Smooth muscle cell (in vitro differentiated cells): ENCODE data around the gene SCRN2. TPM values are rescaled to one million over a fixed set of nuclear protein-coding genes. Genes with fewer than 3 reads are reported as not detected.

ENCODE experiments used
- DNase-seq: peaks from one replicate; lab custom pipeline; 2025; ENCODE audit not compliant: unreplicated experiment; lab: John Stamatoyannopoulos, UW
- H2AFZ ChIP-seq: fragments of 200-600 bp; sonication (generic); 2 replicates; pipeline ENCODE4 v1.6.0; 2016; ENCODE audit warnings: antibody characterized with exemption, low read depth, mild to moderate bottlenecking
- H3F3A ChIP-seq: fragments of 200-600 bp; sonication (generic); 2 replicates; pipeline ENCODE4 v1.6.0; 2017; ENCODE audit warnings: antibody characterized with exemption, low read depth
- H3K27ac ChIP-seq: fragments of 200-600 bp; sonication (generic); 2 replicates; pipeline ENCODE4 v1.5.1; 2016; ENCODE audit warnings: low read depth, mild to moderate bottlenecking
- H3K27me3 ChIP-seq: fragments of 200-600 bp; sonication (generic); 2 replicates; pipeline ENCODE4 v1.6.1; 2016; ENCODE audit warnings: low read depth, mild to moderate bottlenecking
- H3K36me3 ChIP-seq: fragments of 200-600 bp; sonication (generic); 2 replicates; pipeline ENCODE4 v1.5.1; 2016; ENCODE audit warnings: low read depth
- H3K4me1 ChIP-seq: fragments of 200-600 bp; sonication (generic); 2 replicates; pipeline ENCODE4 v1.5.1; 2016; ENCODE audit warnings: low read depth
- H3K4me2 ChIP-seq: fragments of 200-600 bp; sonication (generic); 2 replicates; pipeline ENCODE4 v1.6.0; 2016; ENCODE audit warnings: mild to moderate bottlenecking
- H3K4me3 ChIP-seq: fragments of 200-600 bp; sonication (generic); 2 replicates; pipeline ENCODE4 v1.5.1; 2016; ENCODE audit warnings: mild to moderate bottlenecking
- H3K79me2 ChIP-seq: fragments of 200-600 bp; sonication (generic); 2 replicates; pipeline ENCODE4 v1.6.0; 2016; ENCODE audit warnings: low read depth, mild to moderate bottlenecking
- H3K9ac ChIP-seq: fragments of 200-600 bp; sonication (generic); 2 replicates; pipeline ENCODE4 v1.6.0; 2016; ENCODE audit warnings: low read depth
- H3K9me3 ChIP-seq: fragments of 200-600 bp; sonication (generic); replicated peaks from 2 replicates; pipeline ENCODE4 v1.5.1; 2016; ENCODE audit warnings: low read depth
- H4K20me1 ChIP-seq: fragments of 200-600 bp; sonication (generic); 2 replicates; pipeline ENCODE4 v1.6.0; 2016; ENCODE audit warnings: low read depth
- CTCF ChIP-seq: fragments of 200-600 bp; sonication (generic); IDR thresholded peaks from 2 replicates; pipeline ENCODE4 v1.5.1; 2017; ENCODE audit warnings: borderline replicate concordance, mild to moderate bottlenecking, antibody characterized with exemption; ENCODE audit not compliant: insufficient read depth, poor library complexity, severe bottlenecking
- WGBS: methylation state at CpG from one replicate; pipeline ENCODE4 v1.1.7; 2016; ENCODE audit warnings: low lambda C conversion rate; 5-methylcytosine and 5-hydroxymethylcytosine counted together
- polyA plus RNA-seq: library from polyadenylated mRNA; unstranded; fragments of >200 nt; fragmentation: Nextera tagmentation; extraction: Ambion mirVana; gene quantifications from 2 replicates; pipeline ENCODE4 v1.2.1, GENCODE V29; 2016
- total RNA-seq: library from RNA; depleted of rRNA; stranded (reverse); fragments of >200 nt; gene quantifications from 2 replicates; pipeline ENCODE4 v1.2.3, GENCODE V29; 2014

Gene SCRN2
- total and polyA plus RNA-seq, 2 experiments from 2014 or later: 16.0 to 49.4 TPM

DNA sequence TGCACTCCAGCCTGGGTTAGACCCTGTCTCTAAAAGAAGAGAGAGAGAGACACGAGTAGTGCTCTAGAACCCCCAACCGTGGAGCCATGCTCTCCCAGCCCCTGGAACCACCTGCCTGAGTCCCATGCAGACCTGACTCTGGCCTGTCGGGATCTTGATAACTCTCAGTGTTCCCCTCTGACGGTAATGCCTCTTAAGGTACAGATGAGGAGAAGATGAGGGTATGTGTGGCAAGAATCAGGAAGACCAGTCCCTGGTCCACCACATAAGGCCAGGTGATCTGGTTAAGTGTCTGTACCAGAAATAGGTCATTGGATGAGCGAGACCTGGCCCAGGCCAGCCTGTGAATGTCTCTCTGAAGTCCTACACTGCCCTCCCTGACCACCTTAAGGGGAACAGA lies 37.9 kb downstream of the SCRN2 start:
- 65% methylated on average over 5 of the region's 5 CpGs for WGBS
- Histone ChIP-seq H4K20me1 (no peaks in the 10 kb centered on the region), H3K27me3 (peaks cover 15% of the 10 kb centered on the region), H3K4me2 (no peak overlapping the region), H3K4me1 (no peaks in the 10 kb centered on the region), H3K9me3 (no peaks in the 10 kb centered on the region), H3K79me2 (no peaks in the 10 kb centered on the region), H3K4me3 (no peak overlapping the region), H2AFZ (no peak overlapping the region), H3K9ac (no peak overlapping the region), H3K36me3 (no peaks in the 10 kb centered on the region), H3K27ac (no peak overlapping the region), H3F3A (no peaks in the 10 kb centered on the region)
- no peak for TF ChIP-seq CTCF
- DNase-seq: no peak

DNA sequence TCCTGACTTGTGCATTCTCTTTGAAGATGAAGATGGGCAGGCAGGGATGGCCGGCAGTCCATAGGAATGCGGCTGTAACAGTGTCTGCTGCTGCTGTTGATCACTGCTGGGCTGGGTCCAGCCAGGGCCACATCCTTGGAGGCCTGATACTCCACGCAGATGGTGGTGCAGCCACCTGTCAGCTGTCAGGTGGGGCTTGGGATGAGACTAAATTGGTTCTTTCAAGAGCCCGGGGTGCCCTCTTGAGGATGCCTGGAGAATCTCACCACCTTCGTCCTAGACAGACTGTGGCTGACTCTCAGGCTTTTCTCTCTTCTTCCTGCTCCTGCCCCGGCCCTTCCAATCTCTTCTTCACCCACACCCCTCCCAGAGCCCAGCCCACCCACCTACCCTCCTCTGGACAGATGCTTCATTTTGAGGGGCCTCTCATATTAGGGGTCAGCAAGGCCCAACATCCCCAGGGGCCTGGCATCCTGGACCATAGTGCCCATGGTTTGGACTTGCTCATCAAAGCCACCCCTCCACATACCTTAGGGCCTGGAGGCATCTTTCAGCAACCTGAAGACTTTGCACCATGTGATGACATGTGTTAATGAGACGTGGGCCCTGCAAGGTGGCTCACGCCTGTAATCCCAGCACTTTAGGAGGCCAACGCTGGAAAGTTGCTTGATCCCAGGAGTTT lies 38.6 kb downstream of the SCRN2 start:
- peak; percentile 36 for TF ChIP-seq CTCF
- Histone ChIP-seq H3K4me2 (no peak overlapping the region), H3F3A (no peaks in the 10 kb centered on the region), H4K20me1 (no peaks in the 10 kb centered on the region), H3K4me1 (no peaks in the 10 kb centered on the region), H3K27me3 (peaks cover 15% of the 10 kb centered on the region), H3K79me2 (no peaks in the 10 kb centered on the region), H2AFZ (no peak overlapping the region), H3K9me3 (no peaks in the 10 kb centered on the region), H3K4me3 (no peak overlapping the region), H3K36me3 (no peaks in the 10 kb centered on the region), H3K9ac (no peak overlapping the region), H3K27ac (no peak overlapping the region)
- no peak for DNase-seq
- WGBS: 30% methylated on average over 9 of the region's 9 CpGs

DNA sequence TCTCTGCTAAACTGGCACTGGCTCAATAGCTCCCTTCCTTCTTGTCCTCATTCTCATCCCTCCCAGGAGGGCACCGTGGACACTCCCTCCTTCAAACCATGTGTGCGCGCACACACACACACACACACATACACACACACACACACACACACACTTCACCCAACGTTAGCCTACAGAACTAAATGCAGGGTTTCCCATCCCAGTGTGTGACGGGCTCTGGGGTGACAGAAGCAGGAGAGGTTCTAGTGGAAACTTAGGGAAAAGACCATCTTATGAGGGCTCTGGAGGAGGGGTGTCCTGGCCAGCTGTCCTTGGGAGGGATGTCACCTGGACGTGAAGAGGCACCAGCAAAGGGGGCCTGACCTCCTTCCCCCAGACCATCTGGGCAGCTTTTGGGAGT lies 39.2 kb downstream of the SCRN2 start:
- Histone ChIP-seq H3K4me3 (no peak overlapping the region), H2AFZ (no peak overlapping the region), H3K36me3 (no peaks in the 10 kb centered on the region), H4K20me1 (no peaks in the 10 kb centered on the region), H3K27ac (no peak overlapping the region), H3K79me2 (no peaks in the 10 kb centered on the region), H3K4me2 (no peak overlapping the region), H3F3A (no peaks in the 10 kb centered on the region), H3K9ac (no peak overlapping the region), H3K27me3 (peaks cover 15% of the 10 kb centered on the region), H3K4me1 (no peaks in the 10 kb centered on the region), H3K9me3 (no peaks in the 10 kb centered on the region)
- no peak for TF ChIP-seq CTCF
- 51% methylated on average over 6 of the region's 6 CpGs for WGBS
- DNase-seq: no peak

DNA sequence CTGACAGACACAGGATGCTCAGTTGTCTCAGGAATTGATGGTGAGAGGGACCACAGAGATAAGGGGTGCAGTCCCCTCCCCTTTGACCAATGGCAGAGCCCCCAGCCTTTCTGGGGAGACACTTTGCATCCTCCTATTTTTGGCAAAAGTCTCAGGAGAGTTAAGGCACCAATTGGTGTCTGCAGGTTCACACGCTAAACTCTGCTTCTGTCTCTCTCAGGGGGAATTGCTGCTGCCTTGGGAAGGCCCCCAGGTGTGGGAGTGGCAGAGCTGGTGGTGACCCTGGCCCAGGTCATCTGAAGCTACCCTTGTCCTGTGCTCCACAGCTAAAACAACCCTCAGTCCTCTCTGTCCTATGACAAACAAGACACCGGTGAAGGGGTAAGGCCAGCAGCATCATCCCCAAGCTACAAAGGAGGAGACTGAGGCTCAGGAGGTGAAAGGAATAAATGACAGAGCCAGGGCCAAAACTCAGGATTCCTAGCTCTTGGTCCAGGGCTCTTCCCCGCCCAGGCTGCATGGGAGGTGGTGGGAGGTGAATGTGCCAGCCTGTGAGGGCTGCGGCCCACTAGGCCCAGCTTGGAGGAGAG lies 39.8 kb downstream of the SCRN2 start:
- H3K79me2 ChIP-seq: no peaks in the 10 kb centered on the region
- WGBS: 75% methylated on average over 4 of the region's 4 CpGs

More for the DNA sequence above, 39.8 kb downstream of the SCRN2 start:
- H3F3A ChIP-seq: no peaks in the 10 kb centered on the region
- DNase-seq: no peak
- no peaks in the 10 kb centered on the region for H3K4me1 ChIP-seq
- no peak overlapping the region for H3K4me2 ChIP-seq
- no peaks in the 10 kb centered on the region for H3K36me3 ChIP-seq
- no peak overlapping the region for H3K9ac ChIP-seq
- peaks cover 15% of the 10 kb centered on the region for H3K27me3 ChIP-seq
- TF ChIP-seq CTCF: no peak
- H2AFZ ChIP-seq: no peak overlapping the region
- no peak overlapping the region for H3K27ac ChIP-seq
- H4K20me1 ChIP-seq: no peaks in the 10 kb centered on the region
- no peaks in the 10 kb centered on the region for H3K9me3 ChIP-seq
- no peak overlapping the region for H3K4me3 ChIP-seq
